ENCODE data around the gene PTPRD. TPM values are rescaled to one million over a fixed set of nuclear protein-coding genes. Genes with fewer than 3 reads are reported as not detected.

The PTPRD gene
- total RNA-seq, 1 experiment from 2014 or later: 32.5 TPM

DNA sequence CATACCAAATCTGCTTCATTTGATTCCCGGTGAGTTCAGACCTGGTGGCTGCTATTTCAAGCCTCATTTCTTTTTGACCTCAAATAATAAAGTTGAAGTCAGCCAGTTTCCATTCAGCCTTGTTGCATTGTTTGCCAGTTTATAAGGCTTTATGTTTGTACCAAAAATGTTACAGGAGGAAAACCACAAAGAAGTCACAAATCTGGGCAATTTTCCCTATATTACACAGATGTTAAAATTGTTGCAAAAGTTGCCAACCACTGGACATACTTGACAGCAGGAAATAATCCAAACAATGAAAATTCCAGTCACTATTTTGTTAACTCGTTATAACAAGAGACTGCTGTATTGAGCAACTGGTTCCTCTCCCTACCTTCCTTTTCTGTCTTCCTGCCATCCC is 1488.2 kb downstream of the PTPRD start:
- no peak overlapping the region for H3T11ph ChIP-seq (ENCODE audit: low read length)
- no peak overlapping the region for H2BK120ac ChIP-seq (ENCODE audit: low read depth, low read length, poor library complexity, severe bottlenecking)
- H4K5ac ChIP-seq (ENCODE audit: insufficient read length, low read depth, low read length): no peak overlapping the region
- H3K9me3 ChIP-seq (ENCODE audit: control insufficient read depth, low read depth, low read length): no peaks in the 10 kb centered on the region
- H3K4me1 ChIP-seq (ENCODE audit: insufficient read depth, low read length): no peaks in the 10 kb centered on the region; the same call in 1 of the 2 replicates
- H2BK12ac ChIP-seq (ENCODE audit: insufficient read length, low read depth, low read length): no peak overlapping the region
- H3K23ac ChIP-seq (ENCODE audit: insufficient read length, low read depth, low read length): no peak overlapping the region
- no peak for TF ChIP-seq CTCF (conservative IDR thresholded peaks at IDR 0.05)
- no peak overlapping the region for H3K27ac ChIP-seq (ENCODE audit: insufficient read length, low read depth, low read length)
- no CpG with 5 or more reads among the region's 2 CpGs for WGBS (ENCODE audit: extremely low coverage, insufficient read length, low lambda C conversion rate)
- H4K8ac ChIP-seq (replicated peaks; ENCODE audit: insufficient read length, low read depth, low read length): no peak overlapping the region
- no peak overlapping the region for H3K9ac ChIP-seq (ENCODE audit: extremely low read depth, insufficient read length, low read length)
- H3K36me3 Mint-ChIP-seq (ENCODE audit: insufficient read depth in 1 of 3, low read depth in 3 of 3): no peaks in the 10 kb centered on the region
- no peak overlapping the region for H3K4me2 ChIP-seq (ENCODE audit: insufficient read depth, insufficient read length, low read length)
- no peak overlapping the region for H2BK15ac ChIP-seq (ENCODE audit: low read depth, low read length)
- no peak overlapping the region for H2BK20ac ChIP-seq (ENCODE audit: low read depth, low read length, poor library complexity, severe bottlenecking)
- no peaks in the 10 kb centered on the region for H4K20me1 ChIP-seq (ENCODE audit: control insufficient read depth, insufficient read depth, insufficient read length)
- H3K4me1 Mint-ChIP-seq: no peaks in the 10 kb centered on the region
- H3K18ac ChIP-seq (ENCODE audit: insufficient read length, low read depth, low read length): no peak overlapping the region
- no peaks in the 10 kb centered on the region for H3K27me3 Mint-ChIP-seq (ENCODE audit: low read depth)
- DNase-seq: no peak
- no peak overlapping the region for H3K27ac Mint-ChIP-seq
- H3K14ac ChIP-seq (ENCODE audit: insufficient read depth, low read length): no peak overlapping the region
- no peaks in the 10 kb centered on the region for H3K79me2 ChIP-seq (ENCODE audit: insufficient read depth, low read length)
- H2AK5ac ChIP-seq (ENCODE audit: insufficient read length, low read length): no peak overlapping the region
- no peak overlapping the region for H3K56ac ChIP-seq (ENCODE audit: insufficient read length, low read depth, low read length)
- H2AFZ ChIP-seq (ENCODE audit: low read length): no peak overlapping the region
- H3K79me1 ChIP-seq (ENCODE audit: insufficient read depth, low read depth, low read length, poor library complexity, severe bottlenecking): no peaks in the 10 kb centered on the region
- no peak overlapping the region for H4K91ac ChIP-seq (ENCODE audit: insufficient read length, low read depth, low read length)
- H3K4me3 Mint-ChIP-seq: no peak overlapping the region
- H3K4ac ChIP-seq (ENCODE audit: low read depth, low read length): no peak overlapping the region
- no peaks in the 10 kb centered on the region for H3K23me2 ChIP-seq (ENCODE audit: insufficient read length, low read depth, low read length, poor library complexity, severe bottlenecking)
- H3K9me3 Mint-ChIP-seq: no peaks in the 10 kb centered on the region
- no peaks in the 10 kb centered on the region for H3K27me3 ChIP-seq (ENCODE audit: insufficient read depth, low read length)
- H2BK5ac ChIP-seq (ENCODE audit: insufficient read length, low read length): no peak overlapping the region

All from H9 (cell line).